ENCODE results near the gene TSPEAR. TPM values are rescaled to one million over a fixed set of nuclear protein-coding genes. Genes with fewer than 3 reads are reported as not detected.

The TSPEAR gene
- total RNA-seq, 3 donors from 2014 or later (not counting 1 experiment from before 2014, with no cell fraction given) = not detected

DNA sequence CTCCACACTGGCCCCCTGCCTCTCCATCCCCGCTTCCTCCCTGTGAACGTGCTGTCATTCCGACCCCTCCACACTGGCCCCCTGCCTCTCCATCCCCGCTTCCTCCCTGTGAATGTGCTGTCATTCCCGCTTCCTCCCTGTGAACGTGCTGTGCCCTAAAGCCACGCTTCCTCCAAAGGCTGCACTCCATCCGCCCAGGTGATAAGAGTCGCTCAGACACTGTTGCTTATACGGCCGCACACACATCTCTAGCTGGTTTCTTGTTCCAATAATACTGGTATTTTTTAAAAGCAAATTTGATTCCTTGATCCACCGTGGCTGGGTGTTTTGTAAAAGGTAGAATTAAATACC, 39.3 kb upstream of the TSPEAR start:
- Mint-ChIP-seq H3K36me3 (no peaks in the 10 kb centered on the region), H3K27ac (no peak overlapping the region), H3K9me3 (no peaks in the 10 kb centered on the region), H3K27me3 (ENCODE audit: low read depth in 2 of 2) (peaks cover 8% of the 10 kb centered on the region in 2 donors), H3K4me1 (no peaks in the 10 kb centered on the region), H3K4me3 (no peak overlapping the region)
- ATAC-seq = no peak
- H3K36me3 ChIP-seq (ENCODE audit: control insufficient read depth, insufficient read depth, low read length) = no peaks in the 10 kb centered on the region
- TF ChIP-seq CTCF (IDR thresholded peaks at IDR 0.05) = no peak
- 30% methylated on average over 11 of the region's 12 CpGs for WGBS (ENCODE audit: insufficient coverage)
- H3K27me3 ChIP-seq (ENCODE audit: control insufficient read depth, insufficient read depth, low read length) = peaks cover 3% of the 10 kb centered on the region
- no peak overlapping the region for H3K4me3 ChIP-seq (ENCODE audit: low read length)
- DNase-seq = no peak
- H3K4me1 ChIP-seq (ENCODE audit: control insufficient read depth, insufficient read depth, low read length) = no peaks in the 10 kb centered on the region
- no peak overlapping the region for H3K27ac ChIP-seq (ENCODE audit: low read length)
- no peaks in the 10 kb centered on the region for H3K9me3 ChIP-seq (ENCODE audit: control insufficient read depth, insufficient read depth, low read length)
- intact Hi-C loops (cut with micrococcal nuclease) = no loop called here

GRCh38 chr21:44749759-44750674, 38.6 kb upstream of the TSPEAR start:
- 87% methylated on average over 45 of the region's 47 CpGs for WGBS (ENCODE audit: insufficient coverage)
- TF ChIP-seq CTCF (IDR thresholded peaks at IDR 0.05) = no peak
- Mint-ChIP-seq H3K36me3 (no peaks in the 10 kb centered on the region), H3K27ac (no peak overlapping the region), H3K27me3 (ENCODE audit: low read depth in 2 of 2) (peaks cover 8 to 10% of the 10 kb centered on the region in 2 donors), H3K4me3 (no peak overlapping the region), H3K9me3 (no peaks in the 10 kb centered on the region), H3K4me1 (no peaks in the 10 kb centered on the region)
- H3K27ac ChIP-seq (ENCODE audit: low read length) = no peak overlapping the region
- H3K4me3 ChIP-seq (ENCODE audit: low read length) = no peak overlapping the region
- no peaks in the 10 kb centered on the region for H3K36me3 ChIP-seq (ENCODE audit: control insufficient read depth, insufficient read depth, low read length)
- H3K9me3 ChIP-seq (ENCODE audit: control insufficient read depth, insufficient read depth, low read length) = no peaks in the 10 kb centered on the region
- H3K27me3 ChIP-seq (ENCODE audit: control insufficient read depth, insufficient read depth, low read length) = peaks cover 3% of the 10 kb centered on the region
- no peak for ATAC-seq
- no peak for DNase-seq
- no peaks in the 10 kb centered on the region for H3K4me1 ChIP-seq (ENCODE audit: control insufficient read depth, insufficient read depth, low read length)
- intact Hi-C loops (cut with micrococcal nuclease) = no loop called here

DNA sequence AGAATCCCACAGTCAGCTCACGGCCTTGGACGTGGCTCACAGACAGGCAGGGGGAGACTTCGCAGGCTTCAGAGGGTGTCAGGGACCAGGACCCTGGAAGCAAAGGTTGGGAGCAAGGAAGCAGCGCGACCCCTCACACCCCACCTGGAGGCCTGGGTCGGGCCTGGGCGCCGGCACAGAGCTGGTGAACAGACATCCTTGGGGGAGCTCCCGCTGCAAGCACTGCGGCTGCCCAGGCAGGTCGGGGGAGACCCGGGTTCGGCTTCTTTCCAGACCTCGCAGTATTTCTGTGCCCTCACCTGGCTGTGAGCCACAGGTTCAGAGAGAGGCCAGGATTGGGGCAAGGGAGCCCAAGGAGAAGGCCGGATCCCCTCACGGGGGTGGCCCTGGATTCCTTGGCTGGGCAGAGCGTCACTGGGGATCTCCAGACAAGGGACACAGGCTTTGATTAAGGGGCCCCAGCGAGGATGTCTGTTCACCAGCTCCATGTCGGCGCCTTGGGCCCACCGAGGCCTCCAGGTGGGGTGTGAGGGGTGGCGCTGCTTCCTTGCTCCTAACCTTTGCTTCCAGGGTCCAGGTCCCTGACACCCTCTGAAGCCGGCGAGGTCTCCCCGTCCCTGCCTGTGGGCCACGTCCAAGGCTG, 37.9 kb upstream of the TSPEAR start:
- H3K4me1 Mint-ChIP-seq = no peaks in the 10 kb centered on the region
- H3K27me3 Mint-ChIP-seq (ENCODE audit: low read depth in 2 of 2) = peaks cover 8 to 10% of the 10 kb centered on the region in 2 donors
- intact Hi-C loops (cut with micrococcal nuclease) = no loop called here
- H3K4me3 Mint-ChIP-seq = no peak overlapping the region
- DNase-seq (no peak), ATAC-seq (no peak)
- Histone ChIP-seq H3K27ac (ENCODE audit: low read length) (no peak overlapping the region), H3K9me3 (ENCODE audit: control insufficient read depth, insufficient read depth, low read length) (no peaks in the 10 kb centered on the region), H3K4me1 (ENCODE audit: control insufficient read depth, insufficient read depth, low read length) (no peaks in the 10 kb centered on the region), H3K4me3 (ENCODE audit: low read length) (no peak overlapping the region), H3K27me3 (ENCODE audit: control insufficient read depth, insufficient read depth, low read length) (peaks cover 3% of the 10 kb centered on the region), H3K36me3 (ENCODE audit: control insufficient read depth, insufficient read depth, low read length) (no peaks in the 10 kb centered on the region)
- 69% methylated on average over 26 of the region's 26 CpGs for WGBS (ENCODE audit: insufficient coverage)
- no peaks in the 10 kb centered on the region for H3K36me3 Mint-ChIP-seq
- H3K9me3 Mint-ChIP-seq = no peaks in the 10 kb centered on the region
- TF ChIP-seq CTCF (IDR thresholded peaks at IDR 0.05) = no peak
- no peak overlapping the region for H3K27ac Mint-ChIP-seq
